AG09319 (cell line): Measurements from ENCODE around the gene MTMR3.

Source experiments
- DNase-seq: peaks from one replicate; pipeline ENCODE4 v3.0.0-alpha.2; 2010; ENCODE audit warnings: low read depth; ENCODE audit errors: extremely low read depth
- TF ChIP-seq, protein P1 (sequence below): IDR thresholded peaks from 2 replicates; pipeline ENCODE4 v1.5.1; 2011; ENCODE audit warnings: low read depth, mild to moderate bottlenecking, inconsistent platforms, low read length, moderate library complexity

MTMR3 gene

GRCh38 chr22:29994027-29994715, 111.2 kb downstream of the MTMR3 start:
- TF ChIP-seq, protein P1, sequence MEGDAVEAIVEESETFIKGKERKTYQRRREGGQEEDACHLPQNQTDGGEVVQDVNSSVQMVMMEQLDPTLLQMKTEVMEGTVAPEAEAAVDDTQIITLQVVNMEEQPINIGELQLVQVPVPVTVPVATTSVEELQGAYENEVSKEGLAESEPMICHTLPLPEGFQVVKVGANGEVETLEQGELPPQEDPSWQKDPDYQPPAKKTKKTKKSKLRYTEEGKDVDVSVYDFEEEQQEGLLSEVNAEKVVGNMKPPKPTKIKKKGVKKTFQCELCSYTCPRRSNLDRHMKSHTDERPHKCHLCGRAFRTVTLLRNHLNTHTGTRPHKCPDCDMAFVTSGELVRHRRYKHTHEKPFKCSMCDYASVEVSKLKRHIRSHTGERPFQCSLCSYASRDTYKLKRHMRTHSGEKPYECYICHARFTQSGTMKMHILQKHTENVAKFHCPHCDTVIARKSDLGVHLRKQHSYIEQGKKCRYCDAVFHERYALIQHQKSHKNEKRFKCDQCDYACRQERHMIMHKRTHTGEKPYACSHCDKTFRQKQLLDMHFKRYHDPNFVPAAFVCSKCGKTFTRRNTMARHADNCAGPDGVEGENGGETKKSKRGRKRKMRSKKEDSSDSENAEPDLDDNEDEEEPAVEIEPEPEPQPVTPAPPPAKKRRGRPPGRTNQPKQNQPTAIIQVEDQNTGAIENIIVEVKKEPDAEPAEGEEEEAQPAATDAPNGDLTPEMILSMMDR = peak; percentile 10
- DNase-seq = no peak

DNA sequence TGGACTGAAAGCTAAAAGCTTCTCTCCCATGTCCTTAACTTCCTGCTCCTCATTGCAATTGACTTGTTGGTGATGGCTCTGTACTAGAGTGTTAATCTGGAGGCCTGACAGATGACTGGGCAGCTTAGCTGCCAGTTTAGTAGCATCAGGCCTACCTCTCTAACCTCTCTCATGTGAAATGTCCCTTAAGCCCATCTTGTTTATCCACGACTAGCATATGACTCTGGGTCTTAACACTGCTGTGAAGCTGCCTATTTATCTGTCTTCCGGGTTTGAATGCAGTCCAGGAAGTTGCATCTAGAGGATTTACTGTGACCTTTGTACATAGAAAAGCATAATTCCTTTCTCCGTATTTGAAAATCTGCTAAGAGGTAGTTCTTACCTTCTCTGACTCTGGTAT, 112.0 kb downstream of the MTMR3 start:
- TF ChIP-seq, protein P1 = no peak
- DNase-seq = no peak

DNA sequence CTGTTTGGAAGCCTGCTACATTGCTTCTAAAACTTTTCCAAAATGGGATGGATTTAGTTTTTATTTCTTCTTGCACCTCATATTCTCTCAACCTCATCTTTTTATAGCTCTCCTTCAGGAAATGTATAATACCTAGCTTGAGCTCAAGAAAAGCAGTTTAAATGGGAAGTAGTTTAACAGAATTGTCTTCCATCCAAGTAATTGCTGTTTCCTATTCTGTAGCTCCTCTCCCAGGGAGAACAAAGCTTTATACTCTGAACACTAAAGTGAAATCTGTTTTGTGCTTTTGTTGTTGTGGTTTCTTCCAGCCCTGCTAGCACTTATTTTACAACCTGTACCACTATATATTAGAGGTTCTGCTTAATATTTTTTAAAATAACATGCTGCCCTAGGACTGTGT, 114.1 kb downstream of the MTMR3 start:
- TF ChIP-seq, protein P1 = no peak
- no peak for DNase-seq

- TF ChIP-seq, protein P1 = no peak
- no peak for DNase-seq
Measured at GRCh38 chr22:29997516-29997915, 114.5 kb downstream of the MTMR3 start.

DNA sequence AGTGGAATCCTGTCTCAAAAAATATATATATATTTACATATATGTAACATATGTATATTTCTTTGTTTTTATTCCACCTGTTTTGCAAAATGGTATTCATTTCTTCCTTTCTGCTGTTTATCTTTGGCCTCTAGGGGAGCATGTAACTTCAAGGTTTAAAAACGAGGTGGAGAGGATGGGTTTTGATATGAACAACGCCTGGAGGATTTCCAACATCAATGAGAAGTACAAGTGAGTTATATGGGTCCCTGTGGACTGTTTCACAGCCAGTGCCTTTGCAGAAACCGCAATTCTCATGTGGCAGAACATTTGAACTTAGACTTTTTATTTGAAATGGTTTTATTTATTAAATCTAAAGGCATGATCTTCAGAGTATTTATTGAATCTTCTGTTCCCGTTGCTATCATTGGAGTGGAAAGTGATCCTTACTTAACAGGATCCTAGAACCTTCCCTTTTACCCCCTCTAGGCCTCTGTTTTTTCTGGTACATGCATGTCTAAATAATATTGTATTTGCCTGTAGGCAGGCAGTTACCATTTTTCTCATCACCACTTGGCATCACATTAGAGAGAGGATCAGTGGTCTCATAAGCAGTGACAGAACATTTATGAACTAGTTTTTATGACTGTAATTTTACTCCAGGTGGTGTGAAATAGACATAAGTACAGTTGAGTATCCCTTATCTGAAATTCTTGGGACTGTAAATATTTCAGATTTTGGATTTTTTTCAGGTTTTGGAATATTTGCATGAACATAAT, 115.8 kb downstream of the MTMR3 start:
- TF ChIP-seq, protein P1 = no peak

DNA sequence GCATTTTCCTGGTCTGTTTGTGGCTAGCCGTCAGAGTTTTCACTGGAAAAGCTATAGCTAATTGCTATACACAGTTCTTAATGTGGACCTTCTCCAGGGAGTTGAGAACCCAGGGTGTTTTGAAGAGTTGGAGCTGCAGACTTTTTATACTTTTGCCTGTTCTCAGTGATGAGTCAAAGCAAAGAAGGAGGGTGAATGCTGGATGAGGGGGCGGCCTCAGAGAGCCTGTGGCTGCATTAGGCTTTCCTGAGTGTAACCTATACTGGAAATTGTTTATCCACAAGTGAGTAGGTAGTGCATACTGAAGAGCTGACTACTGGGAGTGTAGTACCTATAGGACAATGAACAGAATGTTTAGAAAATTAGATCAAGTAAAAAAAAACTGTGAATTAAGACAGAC, 117.6 kb downstream of the MTMR3 start:
- TF ChIP-seq, protein P1 = no peak
- no peak for DNase-seq

More for the DNA sequence above, 115.8 kb downstream of the MTMR3 start:
- no peak for DNase-seq

- TF ChIP-seq, protein P1 = no peak
- no peak for DNase-seq
Measured at GRCh38 chr22:30001459-30001858, 118.5 kb downstream of the MTMR3 start.
